Bronchial epithelial cell (primary cell): ENCODE data around the gene HDHD5. TPM values are rescaled to one million over a fixed set of nuclear protein-coding genes. Genes with fewer than 3 reads are reported as not detected.

ENCODE experiments used
- DNase-seq: peaks from one replicate; pipeline ENCODE4 v3.0.0-alpha.2; 2010; ENCODE audit warnings: low read depth
- FAIRE-seq: peaks from 2 replicates; lab custom pipeline; 2011; peaks lifted over from hg19 to GRCh38; lab: Jason Lieb, UNC
- H3K27me3 ChIP-seq: 2 replicates; pipeline ENCODE4 v1.5.1; 2011; ENCODE audit warnings: low read length; ENCODE audit not compliant: control insufficient read depth, insufficient read depth
- H3K36me3 ChIP-seq: 2 replicates; pipeline ENCODE4 v1.5.1; 2011; ENCODE audit warnings: low read length; ENCODE audit not compliant: control insufficient read depth, insufficient read depth
- H3K4me3 ChIP-seq: 2 replicates; pipeline ENCODE4 v1.5.1; 2011; ENCODE audit warnings: mild to moderate bottlenecking, low read depth, low read length, control low read depth
- total RNA-seq: library from RNA; depleted of rRNA; stranded (reverse); fragments of >200 nt; gene quantifications from 2 replicates; pipeline ENCODE4 v1.2.1, GENCODE V29; 2014
- TF ChIP-seq, protein P1 (sequence below): IDR thresholded peaks from 2 replicates; pipeline ENCODE4 v1.5.1; 2011; ENCODE audit warnings: mild to moderate bottlenecking, moderate library complexity, low read length, control low read depth, inconsistent platforms; ENCODE audit not compliant: insufficient read depth, severe bottlenecking

The HDHD5 gene
- total RNA-seq, 1 donor from 2014 or later, result 50.5 TPM

DNA sequence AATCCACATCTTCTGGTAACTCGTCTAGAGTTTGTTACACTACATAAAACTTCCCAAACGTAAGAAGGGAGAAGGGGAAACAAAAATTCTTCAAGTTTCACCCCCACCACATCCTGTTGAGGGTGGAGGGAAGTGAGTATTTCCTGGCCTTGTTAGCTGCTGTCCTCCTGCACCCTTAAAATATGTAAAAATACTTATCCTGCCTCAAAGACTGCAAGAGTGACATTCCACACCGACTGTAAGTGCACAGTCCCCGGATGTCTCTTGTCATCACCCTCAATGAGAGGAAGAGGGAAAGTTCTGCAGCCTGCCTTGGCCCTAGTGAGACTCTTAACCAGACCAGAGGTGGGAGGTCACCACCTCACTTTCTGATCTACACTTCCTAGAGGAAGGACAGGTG is 41.2 kb downstream of the HDHD5 start:
- TF ChIP-seq, protein P1, sequence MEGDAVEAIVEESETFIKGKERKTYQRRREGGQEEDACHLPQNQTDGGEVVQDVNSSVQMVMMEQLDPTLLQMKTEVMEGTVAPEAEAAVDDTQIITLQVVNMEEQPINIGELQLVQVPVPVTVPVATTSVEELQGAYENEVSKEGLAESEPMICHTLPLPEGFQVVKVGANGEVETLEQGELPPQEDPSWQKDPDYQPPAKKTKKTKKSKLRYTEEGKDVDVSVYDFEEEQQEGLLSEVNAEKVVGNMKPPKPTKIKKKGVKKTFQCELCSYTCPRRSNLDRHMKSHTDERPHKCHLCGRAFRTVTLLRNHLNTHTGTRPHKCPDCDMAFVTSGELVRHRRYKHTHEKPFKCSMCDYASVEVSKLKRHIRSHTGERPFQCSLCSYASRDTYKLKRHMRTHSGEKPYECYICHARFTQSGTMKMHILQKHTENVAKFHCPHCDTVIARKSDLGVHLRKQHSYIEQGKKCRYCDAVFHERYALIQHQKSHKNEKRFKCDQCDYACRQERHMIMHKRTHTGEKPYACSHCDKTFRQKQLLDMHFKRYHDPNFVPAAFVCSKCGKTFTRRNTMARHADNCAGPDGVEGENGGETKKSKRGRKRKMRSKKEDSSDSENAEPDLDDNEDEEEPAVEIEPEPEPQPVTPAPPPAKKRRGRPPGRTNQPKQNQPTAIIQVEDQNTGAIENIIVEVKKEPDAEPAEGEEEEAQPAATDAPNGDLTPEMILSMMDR, result no peak
- DNase-seq (no peak), FAIRE-seq (no peak)
- no peak overlapping the region for H3K4me3 ChIP-seq
- no peaks in the 10 kb centered on the region for H3K36me3 ChIP-seq
- peaks cover 20% of the 10 kb centered on the region for H3K27me3 ChIP-seq

DNA sequence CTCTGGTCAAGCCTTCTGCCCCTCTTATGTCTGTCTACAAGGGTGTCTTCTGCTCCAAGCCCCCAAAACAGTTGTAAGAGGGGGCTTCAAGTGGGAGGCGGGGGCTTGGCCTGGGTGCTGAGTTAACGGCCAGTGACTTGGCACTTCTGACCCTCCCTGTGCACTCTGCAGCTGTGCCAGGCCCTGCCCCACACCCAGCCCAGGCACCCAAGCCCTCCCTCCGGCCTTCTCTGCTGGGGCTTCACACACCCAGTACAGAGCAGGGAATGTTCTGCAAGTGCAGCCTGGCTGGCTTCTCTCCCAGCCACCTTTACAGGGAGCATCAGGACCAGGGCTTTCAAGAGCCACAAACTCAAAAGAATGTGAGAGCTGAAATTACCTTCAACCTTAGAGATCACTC is 41.7 kb downstream of the HDHD5 start:
- no peak overlapping the region for H3K4me3 ChIP-seq
- TF ChIP-seq, protein P1, result no peak
- H3K36me3 ChIP-seq, result no peaks in the 10 kb centered on the region
- DNase-seq, result no peak
- no peak for FAIRE-seq
- H3K27me3 ChIP-seq, result peaks cover 20% of the 10 kb centered on the region

DNA sequence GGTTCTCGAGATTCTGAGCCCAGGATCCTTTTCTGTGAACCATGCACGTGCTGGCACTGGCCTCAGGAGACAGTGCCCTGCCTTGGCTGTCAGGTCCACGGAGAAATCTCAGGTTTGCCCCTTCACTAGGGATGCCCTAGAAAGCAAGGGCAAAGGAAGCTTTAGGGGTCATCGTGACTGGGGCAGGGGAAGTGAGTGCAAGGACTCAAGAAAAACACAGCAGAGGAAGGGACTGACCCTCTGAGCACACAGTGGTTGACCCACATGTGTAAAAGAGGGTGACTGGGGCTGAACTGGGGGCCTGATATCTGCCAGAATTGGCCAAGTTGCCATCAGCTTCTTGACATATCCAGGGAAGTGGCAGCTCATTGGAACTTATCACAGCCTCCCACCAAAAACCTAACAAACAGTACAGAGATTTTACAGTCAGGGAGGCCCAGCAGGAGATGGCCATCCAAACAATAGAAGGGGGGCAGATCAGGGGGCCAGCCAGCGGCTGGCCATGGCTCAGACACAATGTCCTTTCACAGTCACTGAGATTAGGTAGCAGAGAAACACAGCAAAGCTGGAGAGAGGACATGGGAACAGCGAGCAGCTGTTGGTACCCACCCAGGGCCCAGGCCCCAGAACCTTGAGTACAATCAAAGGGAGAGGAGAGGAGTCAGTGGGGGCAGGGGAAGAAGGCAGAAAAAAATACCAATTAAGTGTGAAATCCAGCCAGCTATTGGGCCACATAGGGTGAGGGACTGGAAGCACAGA is 42.3 kb downstream of the HDHD5 start:
- H3K27me3 ChIP-seq, result peaks cover 14% of the 10 kb centered on the region
- TF ChIP-seq, protein P1, result no peak
- DNase-seq (no peak), FAIRE-seq (no peak)
- H3K4me3 ChIP-seq, result no peak overlapping the region
- H3K36me3 ChIP-seq, result no peaks in the 10 kb centered on the region

DNA sequence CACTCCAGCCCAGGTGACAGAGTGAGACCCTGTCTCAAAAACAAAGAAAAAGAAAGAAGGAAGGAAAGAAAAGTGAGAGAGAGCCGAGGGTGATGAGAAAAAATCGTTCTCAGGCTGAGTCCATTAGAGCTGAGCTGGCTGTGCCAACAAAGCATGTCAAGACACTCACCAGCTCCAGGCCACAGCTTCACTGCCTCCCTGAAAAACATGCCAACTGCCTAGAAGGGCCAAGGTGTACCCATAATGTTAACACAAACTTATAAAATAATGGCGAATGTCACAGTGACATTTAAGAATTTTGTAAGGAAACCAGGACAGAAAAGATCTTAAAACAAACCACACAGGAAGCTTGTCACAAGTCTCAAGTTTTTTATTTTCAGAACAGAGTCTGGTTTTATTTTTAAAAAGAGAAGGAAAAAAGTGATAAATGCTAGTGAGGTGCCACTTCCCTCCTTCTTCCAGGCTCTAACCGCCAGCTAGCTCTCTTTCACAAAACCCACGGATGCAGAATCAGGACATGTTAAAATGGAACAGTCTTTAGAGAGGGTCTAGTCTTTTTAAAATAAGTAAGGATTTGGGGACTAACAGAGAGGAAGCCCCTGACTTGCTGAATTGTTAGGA is 43.0 kb downstream of the HDHD5 start:
- Histone ChIP-seq H3K4me3 (no peak overlapping the region), H3K27me3 (peaks cover 10% of the 10 kb centered on the region), H3K36me3 (no peaks in the 10 kb centered on the region)
- DNase-seq (no peak), FAIRE-seq (no peak)
- TF ChIP-seq, protein P1, result no peak

DNA sequence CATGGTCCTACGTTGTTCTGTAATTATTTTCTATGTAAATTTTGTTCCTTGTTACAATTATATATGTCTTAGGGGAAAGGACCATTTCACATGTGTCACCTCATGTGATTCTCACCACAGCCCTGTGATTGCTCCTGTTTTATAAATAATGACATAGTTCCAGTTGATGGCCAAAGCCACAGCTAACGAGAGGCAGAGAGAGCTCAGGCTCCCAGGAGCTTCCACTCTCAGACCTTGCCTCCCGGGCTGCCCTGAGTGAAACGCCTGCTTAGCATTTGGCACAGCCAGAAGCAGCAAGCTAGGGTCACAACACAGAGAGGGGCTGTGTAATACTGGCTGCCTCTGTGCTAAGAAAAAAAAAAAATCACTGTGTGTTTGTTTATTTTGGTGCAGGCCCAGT is 43.8 kb downstream of the HDHD5 start:
- no peak for FAIRE-seq
- H3K4me3 ChIP-seq, result no peak overlapping the region
- TF ChIP-seq, protein P1, result no peak
- H3K36me3 ChIP-seq, result no peaks in the 10 kb centered on the region
- H3K27me3 ChIP-seq, result peaks cover 10% of the 10 kb centered on the region
- DNase-seq, result no peak
